ENCODE data around the gene EIF4E2.

The EIF4E2 gene

GRCh38 chr2:232587512-232587911 lies 37.0 kb downstream of the EIF4E2 start:
- Histone ChIP-seq H3K27me3 (ENCODE audit: insufficient read depth, low read length, poor library complexity) (no peaks in the 10 kb centered on the region), H3K4me1 (ENCODE audit: insufficient read depth, low read length) (no peaks in the 10 kb centered on the region), H4K20me1 (ENCODE audit: insufficient read depth, low read length) (no peaks in the 10 kb centered on the region), H3K9ac (ENCODE audit: low read depth, low read length) (no peak overlapping the region), H3K4me2 (ENCODE audit: insufficient read depth, low read length) (no peak overlapping the region), H3K36me3 (ENCODE audit: insufficient read depth, low read length) (no peaks in the 10 kb centered on the region), H2AFZ (ENCODE audit: low read depth, low read length) (no peak overlapping the region), H3K27ac (ENCODE audit: low read length) (no peak overlapping the region), H3K4me3 (ENCODE audit: low read depth in 1 of 2, low read length in 2 of 2) (no peak overlapping the region), H3K9me3 (ENCODE audit: insufficient read depth, low read length, severe bottlenecking) (no peaks in the 10 kb centered on the region), H3K79me2 (ENCODE audit: insufficient read depth, low read length) (no peaks in the 10 kb centered on the region)
- ATAC-seq (ENCODE audit: insufficient read depth, low read depth) (no peak), DNase-seq (no peak)
- no peak for TF ChIP-seq EZH2 (IDR thresholded peaks at IDR 0.05; ENCODE audit: borderline replicate concordance, low read depth, low read length, severe bottlenecking)
- TF ChIP-seq CTCF (IDR thresholded peaks at IDR 0.05; ENCODE audit: borderline replicate concordance, extremely low read depth, low read length, poor library complexity, severe bottlenecking), result no peak

- H3K27ac ChIP-seq (ENCODE audit: low read length), result no peak overlapping the region
Measured at GRCh38 chr2:232588031-232588430, 37.5 kb downstream of the EIF4E2 start.

GRCh38 chr2:232588680-232589585 lies 38.4 kb downstream of the EIF4E2 start:
- DNase-seq, result no peak
- Histone ChIP-seq H3K4me2 (ENCODE audit: insufficient read depth, low read length) (no peak overlapping the region), H3K9ac (ENCODE audit: low read depth, low read length) (no peak overlapping the region), H4K20me1 (ENCODE audit: insufficient read depth, low read length) (no peaks in the 10 kb centered on the region), H3K4me3 (ENCODE audit: low read depth in 1 of 2, low read length in 2 of 2) (no peak overlapping the region), H3K79me2 (ENCODE audit: insufficient read depth, low read length) (no peaks in the 10 kb centered on the region), H3K27me3 (ENCODE audit: insufficient read depth, low read length, poor library complexity) (no peaks in the 10 kb centered on the region), H3K36me3 (ENCODE audit: insufficient read depth, low read length) (no peaks in the 10 kb centered on the region), H3K4me1 (ENCODE audit: insufficient read depth, low read length) (no peaks in the 10 kb centered on the region), H3K9me3 (ENCODE audit: insufficient read depth, low read length, severe bottlenecking) (no peaks in the 10 kb centered on the region), H2AFZ (ENCODE audit: low read depth, low read length) (no peak overlapping the region), H3K27ac (ENCODE audit: low read length) (no peak overlapping the region)
- ATAC-seq (ENCODE audit: insufficient read depth, low read depth), result no peak
- TF ChIP-seq CTCF (IDR thresholded peaks at IDR 0.05; ENCODE audit: borderline replicate concordance, extremely low read depth, low read length, poor library complexity, severe bottlenecking) (no peak), EZH2 (IDR thresholded peaks at IDR 0.05; ENCODE audit: borderline replicate concordance, low read depth, low read length, severe bottlenecking) (no peak)

More at GRCh38 chr2:232588031-232588430, 37.5 kb downstream of the EIF4E2 start:
- Histone ChIP-seq H3K4me2 (ENCODE audit: insufficient read depth, low read length) (no peak overlapping the region), H3K9me3 (ENCODE audit: insufficient read depth, low read length, severe bottlenecking) (no peaks in the 10 kb centered on the region), H4K20me1 (ENCODE audit: insufficient read depth, low read length) (no peaks in the 10 kb centered on the region), H3K9ac (ENCODE audit: low read depth, low read length) (no peak overlapping the region), H3K4me3 (ENCODE audit: low read depth in 1 of 2, low read length in 2 of 2) (no peak overlapping the region), H3K4me1 (ENCODE audit: insufficient read depth, low read length) (no peaks in the 10 kb centered on the region), H2AFZ (ENCODE audit: low read depth, low read length) (no peak overlapping the region), H3K36me3 (ENCODE audit: insufficient read depth, low read length) (no peaks in the 10 kb centered on the region), H3K27me3 (ENCODE audit: insufficient read depth, low read length, poor library complexity) (no peaks in the 10 kb centered on the region), H3K79me2 (ENCODE audit: insufficient read depth, low read length) (no peaks in the 10 kb centered on the region)
- no peak for TF ChIP-seq CTCF (IDR thresholded peaks at IDR 0.05; ENCODE audit: borderline replicate concordance, extremely low read depth, low read length, poor library complexity, severe bottlenecking)
- no peak for TF ChIP-seq EZH2 (IDR thresholded peaks at IDR 0.05; ENCODE audit: borderline replicate concordance, low read depth, low read length, severe bottlenecking)
- ATAC-seq (ENCODE audit: insufficient read depth, low read depth), result no peak
- DNase-seq, result no peak
